Hepatocyte (in vitro differentiated cells): Measurements from ENCODE around the gene HLF.

ENCODE experiments used
- CTCF ChIP-seq: fragments of 200-600 bp; sonication (generic); IDR thresholded peaks from 2 replicates; pipeline ENCODE4 v1.5.1; 2016; ENCODE audit warnings: antibody characterized with exemption, mild to moderate bottlenecking; ENCODE audit not compliant: poor library complexity
- EZH2 ChIP-seq: fragments of 200-600 bp; sonication (generic); IDR thresholded peaks from 2 replicates; pipeline ENCODE4 v1.6.1; 2016; ENCODE audit warnings: antibody characterized with exemption, mild to moderate bottlenecking, borderline replicate concordance
- EZH2phosphoT487 ChIP-seq: fragments of 200-600 bp; sonication (generic); IDR thresholded peaks from one replicate; pipeline ENCODE4 v1.6.1; 2018; ENCODE audit warnings: antibody characterized with exemption, mild to moderate bottlenecking, low read depth, moderate library complexity; ENCODE audit not compliant: unreplicated experiment, severe bottlenecking

DNA sequence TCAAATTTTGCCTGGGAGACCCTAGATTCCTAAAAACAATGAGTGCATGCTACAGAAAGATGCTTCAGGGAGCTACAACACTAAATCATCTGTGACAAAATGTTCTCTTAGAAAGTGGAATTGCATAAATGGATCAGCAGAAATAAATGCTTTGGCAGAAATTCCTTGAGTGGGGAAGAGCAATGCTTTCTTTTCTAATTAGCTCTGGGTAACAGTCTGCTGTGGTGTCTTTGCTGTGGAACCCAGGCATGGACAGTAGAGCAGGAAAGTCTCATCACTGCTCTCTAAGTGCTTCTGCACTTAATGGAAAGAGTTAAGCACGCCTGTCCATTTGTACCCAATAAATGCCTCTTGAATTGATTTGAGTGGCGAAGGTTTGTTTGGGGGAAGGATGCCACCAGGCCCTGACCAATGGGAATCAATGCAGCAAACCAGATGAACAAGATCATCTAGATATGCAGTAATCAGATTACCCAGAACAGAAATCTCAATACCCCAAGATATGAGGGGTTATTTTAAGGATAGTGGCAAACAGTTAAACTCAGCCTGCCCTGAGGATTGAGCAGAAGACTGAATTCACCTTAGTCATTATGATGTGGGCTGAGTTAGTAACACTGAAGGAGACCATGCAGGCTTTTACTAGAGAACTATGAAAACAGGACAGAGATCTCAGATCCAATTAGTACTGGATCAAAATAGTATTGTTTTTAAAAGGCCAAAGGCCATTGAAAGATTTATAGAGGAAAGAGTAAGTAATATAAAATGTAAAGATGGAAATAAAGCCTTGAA is 13.6 kb downstream of the HLF start:
- TF ChIP-seq CTCF: no peak
- no peak for TF ChIP-seq EZH2phosphoT487
- TF ChIP-seq EZH2: no peak
